NCI-H2081 (cell line): ENCODE data around the gene BNC2.

Source experiments
- DNase-seq, 2 experiments: peaks; one replicate each; lab custom pipeline; 2025; lab: John Stamatoyannopoulos, UW

BNC2 gene

GRCh38 chr9:16675131-16675530 is 195.3 kb downstream of the BNC2 start:
- no peak for DNase-seq

- DNase-seq: no peak
Measured at GRCh38 chr9:16673171-16673570, 197.3 kb downstream of the BNC2 start.

- DNase-seq: no peak
Measured at GRCh38 chr9:16672501-16672900, 198.0 kb downstream of the BNC2 start.

- no peak for DNase-seq
Measured at GRCh38 chr9:16671591-16672137, 198.8 kb downstream of the BNC2 start.

GRCh38 chr9:16670791-16671190 is 199.7 kb downstream of the BNC2 start:
- DNase-seq: no peak

GRCh38 chr9:16668734-16669295 is 201.7 kb downstream of the BNC2 start:
- DNase-seq: peak in 1 of 2 experiments; percentile 31

GRCh38 chr9:16664211-16664610 is 206.3 kb downstream of the BNC2 start:
- DNase-seq: no peak

- DNase-seq: no peak
Measured at GRCh38 chr9:16661816-16662215, 208.7 kb downstream of the BNC2 start.

- DNase-seq: no peak
Measured at GRCh38 chr9:16659096-16659495, 211.4 kb downstream of the BNC2 start.

GRCh38 chr9:16656432-16657169 is 213.9 kb downstream of the BNC2 start:
- no peak for DNase-seq

GRCh38 chr9:16654596-16655126 is 215.8 kb downstream of the BNC2 start:
- DNase-seq: no peak

GRCh38 chr9:16653491-16654399 is 216.7 kb downstream of the BNC2 start:
- DNase-seq: no peak

GRCh38 chr9:16652582-16652981 is 217.9 kb downstream of the BNC2 start:
- no peak for DNase-seq

- DNase-seq: no peak
Measured at GRCh38 chr9:16651446-16651964, 219.0 kb downstream of the BNC2 start.

GRCh38 chr9:16645970-16646369 is 224.5 kb downstream of the BNC2 start:
- no peak for DNase-seq

- DNase-seq: no peak
Measured at GRCh38 chr9:16642421-16643109, 227.9 kb downstream of the BNC2 start.

- DNase-seq: no peak
Measured at GRCh38 chr9:16640649-16641048, 229.8 kb downstream of the BNC2 start.

GRCh38 chr9:16639644-16640043 is 230.8 kb downstream of the BNC2 start:
- no peak for DNase-seq

- DNase-seq: no peak
Measured at GRCh38 chr9:16637911-16638310, 232.6 kb downstream of the BNC2 start.

- DNase-seq: no peak
Measured at GRCh38 chr9:16637218-16637617, 233.3 kb downstream of the BNC2 start.

- no peak for DNase-seq
Measured at GRCh38 chr9:16633794-16634193, 236.7 kb downstream of the BNC2 start.
